Transverse colon (tissue), 4 donors: Measurements from ENCODE around the gene ZC3H8.

Source experiments
- EP300 ChIP-seq: sonication (generic); formaldehyde crosslinking; IDR thresholded peaks from one replicate; pipeline ENCODE4 v1.6.1; 2017; ENCODE audit warnings: antibody characterized with exemption, low read depth
- POLR2A ChIP-seq: fragments of 450-650 bp; IDR thresholded peaks from one replicate; pipeline ENCODE4 v1.6.1; 2016; ENCODE audit warnings: antibody characterized with exemption, mild to moderate bottlenecking, moderate library complexity
- POLR2AphosphoS5 ChIP-seq, 3 donors: sonication (generic); formaldehyde crosslinking; IDR thresholded peaks; one replicate each; pipeline ENCODE4 v1.6.1; 2016; ENCODE audit warnings: antibody characterized with exemption in 3 of 3
- TF ChIP-seq, protein P1 (sequence below), 5 experiments: fragments of 200-600 bp in 3 of 5; fragments of 450-650 bp in 2 of 5; sonication (generic) in 3 of 5; IDR thresholded peaks; 1 replicate in 2 of 5; 2 replicates in 3 of 5; pipeline ENCODE4 v1.5.1; 2016 to 2017; ENCODE audit warnings: antibody characterized with exemption in 5 of 5, inconsistent platforms in 3 of 5, mild to moderate bottlenecking in 2 of 5, moderate library complexity in 1 of 5

DNA sequence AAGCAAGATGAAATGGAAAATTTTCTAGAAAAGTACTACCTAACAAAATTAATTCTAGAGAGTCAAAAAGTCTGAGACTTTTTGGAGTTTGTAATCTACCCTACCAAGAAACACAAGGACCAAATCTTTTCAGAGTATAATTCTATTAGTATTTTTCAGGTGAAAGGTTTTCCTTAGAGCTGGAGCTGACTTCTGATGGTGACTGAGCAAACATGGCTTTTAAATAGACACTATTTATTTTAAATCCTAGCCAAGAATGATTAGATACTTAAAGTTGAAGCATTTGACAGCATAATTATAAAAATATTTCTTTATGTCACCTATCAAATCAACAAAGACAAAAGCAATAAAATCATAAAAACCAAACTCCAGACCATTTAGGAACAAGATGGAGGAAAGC lies 47.1 kb upstream of the ZC3H8 start:
- TF ChIP-seq, protein P1, sequence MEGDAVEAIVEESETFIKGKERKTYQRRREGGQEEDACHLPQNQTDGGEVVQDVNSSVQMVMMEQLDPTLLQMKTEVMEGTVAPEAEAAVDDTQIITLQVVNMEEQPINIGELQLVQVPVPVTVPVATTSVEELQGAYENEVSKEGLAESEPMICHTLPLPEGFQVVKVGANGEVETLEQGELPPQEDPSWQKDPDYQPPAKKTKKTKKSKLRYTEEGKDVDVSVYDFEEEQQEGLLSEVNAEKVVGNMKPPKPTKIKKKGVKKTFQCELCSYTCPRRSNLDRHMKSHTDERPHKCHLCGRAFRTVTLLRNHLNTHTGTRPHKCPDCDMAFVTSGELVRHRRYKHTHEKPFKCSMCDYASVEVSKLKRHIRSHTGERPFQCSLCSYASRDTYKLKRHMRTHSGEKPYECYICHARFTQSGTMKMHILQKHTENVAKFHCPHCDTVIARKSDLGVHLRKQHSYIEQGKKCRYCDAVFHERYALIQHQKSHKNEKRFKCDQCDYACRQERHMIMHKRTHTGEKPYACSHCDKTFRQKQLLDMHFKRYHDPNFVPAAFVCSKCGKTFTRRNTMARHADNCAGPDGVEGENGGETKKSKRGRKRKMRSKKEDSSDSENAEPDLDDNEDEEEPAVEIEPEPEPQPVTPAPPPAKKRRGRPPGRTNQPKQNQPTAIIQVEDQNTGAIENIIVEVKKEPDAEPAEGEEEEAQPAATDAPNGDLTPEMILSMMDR (IDR thresholded peaks at IDR 0.05) = no peak
- TF ChIP-seq EP300 (no peak), POLR2A (no peak), POLR2AphosphoS5 (IDR thresholded peaks at IDR 0.05) (no peak)
